Neural progenitor cell (in vitro differentiated cells): ENCODE results near the gene ARFGAP1.
A peak's percentile ranks its signal among the peaks of the same experiment; 100 is the strongest.

ENCODE experiments used
- EZH2 ChIP-seq: fragments of 200-600 bp; sonication (generic); IDR thresholded peaks from 2 replicates; pipeline ENCODE4 v1.6.1; 2017; ENCODE audit warnings: antibody characterized with exemption, mild to moderate bottlenecking, moderate library complexity
- TF ChIP-seq, protein P1 (sequence below): fragments of 200-600 bp; sonication (generic); IDR thresholded peaks from 2 replicates; pipeline ENCODE4 v1.5.1; 2017; ENCODE audit warnings: antibody characterized with exemption, mild to moderate bottlenecking

DNA sequence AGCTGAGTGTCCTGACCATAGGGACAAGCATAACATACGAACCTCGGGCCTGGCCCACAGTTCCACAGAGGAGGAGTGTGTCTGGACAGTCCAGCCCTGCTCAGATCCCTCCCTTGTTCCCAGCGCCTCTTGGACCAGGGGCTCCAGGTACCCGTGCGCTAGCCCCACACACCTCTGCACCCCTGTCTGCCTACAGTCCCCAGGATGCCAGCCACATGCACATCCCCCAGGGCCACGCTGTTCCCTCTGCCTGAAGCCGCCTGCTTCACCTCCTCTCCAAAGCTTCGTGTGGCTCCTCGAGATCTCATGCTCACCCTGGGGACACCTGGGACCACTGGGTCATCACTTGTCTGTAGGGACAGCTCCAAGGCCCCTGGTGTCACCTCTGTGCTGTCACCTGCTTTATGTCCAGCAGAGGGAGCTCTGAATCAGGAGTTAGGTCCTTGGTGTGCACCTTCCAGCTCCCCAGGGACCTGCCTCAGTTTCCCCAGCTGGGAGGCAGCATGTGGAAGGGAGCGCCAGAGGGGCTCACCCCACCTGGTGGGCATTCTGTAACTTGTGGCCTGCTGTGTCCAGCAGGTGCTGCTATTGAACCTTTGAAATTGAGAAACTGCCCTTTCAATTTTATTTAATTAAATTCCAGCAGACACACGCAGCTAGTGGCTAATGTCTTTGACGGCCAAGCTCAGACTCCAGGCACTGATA lies 49.3 kb upstream of the ARFGAP1 start:
- TF ChIP-seq EZH2 = no peak
- TF ChIP-seq, protein P1, sequence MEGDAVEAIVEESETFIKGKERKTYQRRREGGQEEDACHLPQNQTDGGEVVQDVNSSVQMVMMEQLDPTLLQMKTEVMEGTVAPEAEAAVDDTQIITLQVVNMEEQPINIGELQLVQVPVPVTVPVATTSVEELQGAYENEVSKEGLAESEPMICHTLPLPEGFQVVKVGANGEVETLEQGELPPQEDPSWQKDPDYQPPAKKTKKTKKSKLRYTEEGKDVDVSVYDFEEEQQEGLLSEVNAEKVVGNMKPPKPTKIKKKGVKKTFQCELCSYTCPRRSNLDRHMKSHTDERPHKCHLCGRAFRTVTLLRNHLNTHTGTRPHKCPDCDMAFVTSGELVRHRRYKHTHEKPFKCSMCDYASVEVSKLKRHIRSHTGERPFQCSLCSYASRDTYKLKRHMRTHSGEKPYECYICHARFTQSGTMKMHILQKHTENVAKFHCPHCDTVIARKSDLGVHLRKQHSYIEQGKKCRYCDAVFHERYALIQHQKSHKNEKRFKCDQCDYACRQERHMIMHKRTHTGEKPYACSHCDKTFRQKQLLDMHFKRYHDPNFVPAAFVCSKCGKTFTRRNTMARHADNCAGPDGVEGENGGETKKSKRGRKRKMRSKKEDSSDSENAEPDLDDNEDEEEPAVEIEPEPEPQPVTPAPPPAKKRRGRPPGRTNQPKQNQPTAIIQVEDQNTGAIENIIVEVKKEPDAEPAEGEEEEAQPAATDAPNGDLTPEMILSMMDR = peak; percentile 87
